HepG2 (cell line): Measurements from ENCODE around the gene CAMTA1. TPM values are rescaled to one million over a fixed set of nuclear protein-coding genes. Genes with fewer than 3 reads are reported as not detected.

ENCODE experiments used
- ATAC-seq: fragments of 200-7000 bp; cut with Tn5 transposase; 3 replicates; pipeline ENCODE4 v1.9.1; 2020; ENCODE audit warnings: mild to moderate bottlenecking, moderate library complexity
- BruUV-seq: library from RNA; stranded (reverse); fragments of 400-500 nt; replicated peaks from 2 replicates; lab custom pipeline; 2021; lab: Mats Ljungman, UMichigan
- CTCF ChIA-PET: fragments of 300-600 bp; formaldehyde crosslinking; extraction: SDS; loops from one replicate; lab custom pipeline; 2021; ENCODE audit warnings: low total read pairs, inconsistent platforms, low intra/inter-chr PET ratio; lab: Yijun Ruan, JAX
- POLR2A ChIA-PET: fragments of 350-600 bp; sonication (Branson Sonifier 250); formaldehyde crosslinking; loops from one replicate; lab custom pipeline; 2020; ENCODE audit warnings: antibody characterized with exemption, inconsistent platforms; lab: Yijun Ruan, JAX
- DNase-seq: peaks from one replicate; pipeline ENCODE4 v3.0.0-alpha.2; 2015; ENCODE audit warnings: low spot score
- FAIRE-seq: peaks from 3 replicates; lab custom pipeline; 2011; peaks lifted over from hg19 to GRCh38; lab: Jason Lieb, UNC
- H2AFZ ChIP-seq: one replicate; pipeline ENCODE4 v1.6.1; 2011; ENCODE audit warnings: low read length, inconsistent platforms
- H3K27ac ChIP-seq: fragments of 300-600 bp; 3 replicates; pipeline ENCODE4 v1.8.0; 2011; ENCODE audit warnings: mixed run types, mild to moderate bottlenecking, mixed read lengths, low read length, inconsistent platforms; ENCODE audit not compliant: insufficient read depth; ENCODE audit errors: extremely low read length
- H3K27me3 ChIP-seq, 2 experiments: fragments of 200-600 bp in 1 of 2; 2 replicates in 1 of 2; 3 replicates in 1 of 2; pipeline versions ENCODE4 v1.6.0 to v1.8.0; 2011; ENCODE audit warnings: low read length in 2 of 2, mild to moderate bottlenecking in 2 of 2, moderate library complexity in 2 of 2, inconsistent platforms in 1 of 2; ENCODE audit not compliant: insufficient read depth in 2 of 2, control insufficient read depth in 1 of 2
- H3K36me3 ChIP-seq, 2 experiments: fragments of 200-600 bp in 1 of 2; replicated peaks in 1 of 2; 2 replicates in 1 of 2; 3 replicates in 1 of 2; pipeline versions ENCODE4 v1.5.1 to v1.8.0; 2011; ENCODE audit warnings: low read length in 2 of 2, inconsistent platforms in 1 of 2; ENCODE audit not compliant: insufficient read depth in 2 of 2, control insufficient read depth in 1 of 2
- H3K4me1 ChIP-seq: 2 replicates; pipeline ENCODE4 v1.5.1; 2012; ENCODE audit warnings: low read length, inconsistent platforms; ENCODE audit not compliant: insufficient read depth
- H3K4me2 ChIP-seq: 2 replicates; pipeline ENCODE4 v1.6.0; 2011; ENCODE audit warnings: low read depth, low read length, inconsistent platforms
- H3K4me3 ChIP-seq, 3 experiments: fragments of 200-600 bp in 1 of 3; sonication (generic), shearing (Covaris generic) in 1 of 3; replicated peaks in 1 of 3; 2 replicates each; pipeline ENCODE4 v1.5.1; 2011 to 2016; ENCODE audit warnings: low read length in 3 of 3, inconsistent platforms in 2 of 3, low read depth in 2 of 3, mild to moderate bottlenecking in 2 of 3, control low read depth in 1 of 3, mixed read lengths in 1 of 3; ENCODE audit not compliant: insufficient read depth in 1 of 3
- H3K79me2 ChIP-seq: one replicate; pipeline ENCODE4 v1.6.1; 2011; ENCODE audit warnings: low read length, inconsistent platforms; ENCODE audit not compliant: insufficient read depth
- H3K9ac ChIP-seq: 2 replicates; pipeline ENCODE4 v1.6.0; 2011; ENCODE audit warnings: mild to moderate bottlenecking, low read depth, low read length, inconsistent platforms; ENCODE audit not compliant: insufficient read depth
- H3K9me3 ChIP-seq: 2 replicates; pipeline ENCODE4 v1.5.1; 2012; ENCODE audit warnings: mild to moderate bottlenecking, low read length
- H4K20me1 ChIP-seq: 2 replicates; pipeline ENCODE4 v1.6.0; 2011; ENCODE audit warnings: inconsistent platforms, mild to moderate bottlenecking, low read length, moderate library complexity; ENCODE audit not compliant: insufficient read depth
- MAX ChIP-seq: IDR thresholded peaks from 2 replicates; pipeline ENCODE4 v1.6.1; 2012; ENCODE audit warnings: inconsistent platforms
- MIER3 ChIP-seq: IDR thresholded peaks from 2 replicates; pipeline ENCODE4 v1.6.1; 2016; ENCODE audit warnings: missing compliant biosample characterization, borderline replicate concordance
- RNF2 ChIP-seq: fragments of 450-650 bp; conservative IDR thresholded peaks from 2 replicates; pipeline ENCODE4 v1.6.1; 2016; ENCODE audit warnings: low read depth
- SALL1 ChIP-seq: sonication (generic); formaldehyde crosslinking; IDR thresholded peaks from 2 replicates; pipeline ENCODE4 v1.8.0; 2022; ENCODE audit warnings: mild to moderate bottlenecking, missing genetic modification reagents
- THAP7 ChIP-seq: sonication (generic); formaldehyde crosslinking; IDR thresholded peaks from 2 replicates; pipeline ENCODE4 v1.8.1; 2023; ENCODE audit warnings: mild to moderate bottlenecking, missing genetic modification reagents
- ZBTB26 ChIP-seq: IDR thresholded peaks from 2 replicates; pipeline ENCODE4 v1.6.1; 2016; ENCODE audit warnings: missing compliant biosample characterization, missing genetic modification reagents, borderline replicate concordance
- ZNF160 ChIP-seq: sonication (generic); formaldehyde crosslinking; IDR thresholded peaks from 2 replicates; pipeline ENCODE4 v1.8.0; 2022; ENCODE audit warnings: mild to moderate bottlenecking, inconsistent platforms, missing genetic modification reagents
- ZNF510 ChIP-seq: sonication (generic); formaldehyde crosslinking; IDR thresholded peaks from 2 replicates; pipeline ENCODE4 v1.4.0; 2020; ENCODE audit warnings: low read depth, mild to moderate bottlenecking, missing genetic modification reagents
- ZZZ3 ChIP-seq: sonication (generic); formaldehyde crosslinking; IDR thresholded peaks from 2 replicates; pipeline ENCODE4 v1.4.0; 2020; ENCODE audit warnings: missing genetic modification reagents, mild to moderate bottlenecking, borderline replicate concordance
- WGBS: methylation state at CpG from one replicate; pipeline ENCODE4 v1.1.6; 2017; ENCODE audit warnings: low lambda C conversion rate; 5-methylcytosine and 5-hydroxymethylcytosine counted together
- in situ Hi-C: cut with HindIII; loops from 2 replicates; pipeline ENCODE4 v1.10.0; 2017; ENCODE audit warnings: low pct_unique_long_range_greater_than_20kb; ENCODE audit not compliant: extremely low pct_ligation_motif_present
- intact Hi-C: fragments of 100-400 bp; cut with micrococcal nuclease; formaldehyde crosslinking; loops from one replicate; pipeline ENCODE4 v1.10.0; 2022; ENCODE audit not compliant: unreplicated experiment
- polyA plus RNA-seq, 8 experiments: library from polyadenylated mRNA; depleted of rRNA in 3 of 8; stranded (reverse) in 7 of 8; unstranded in 1 of 8; fragments of >200 nt; fragmentation: Illumina TruSeq in 4 of 8; extraction: Trizol in 4 of 8; gene quantifications; 2 replicates each; pipeline versions ENCODE4 v1.2.1 to v1.2.3, GENCODE V29; 2011 to 2016; ENCODE audit warnings: low read depth in 4 of 8, missing spikeins in 1 of 8, mixed read lengths in 1 of 8; ENCODE audit not compliant: insufficient read depth in 1 of 8
- total RNA-seq, 5 experiments: library from RNA; depleted of rRNA; stranded (reverse); fragments of >200 nt; fragmentation: Illumina TruSeq; extraction: Trizol; gene quantifications; 2 replicates each; pipeline ENCODE4 v1.2.3, GENCODE V29; 2016; ENCODE audit warnings: low read depth in 1 of 5

Gene CAMTA1
- total and polyA plus RNA-seq, 2 of the 13 experiments (the other 11 are each of a cell fraction or from before 2014, with no cell fraction given), result 25.0 to 36.4 TPM

- Histone ChIP-seq H3K9ac (no peak overlapping the region), H3K27ac (no peak overlapping the region), H2AFZ (no peak overlapping the region), H4K20me1 (no peaks in the 10 kb centered on the region), H3K36me3 (no peaks in the 10 kb centered on the region), H3K4me3 (no peak overlapping the region), H3K4me1 (no peaks in the 10 kb centered on the region), H3K27me3 (peaks cover 2 to 21% of the 10 kb centered on the region in 2 experiments; a peak in 3 of 5 replicates), H3K79me2 (no peaks in the 10 kb centered on the region), H3K9me3 (no peaks in the 10 kb centered on the region), H3K4me2 (no peak overlapping the region)
- 16% methylated on average over 10 of the region's 10 CpGs for WGBS
- TF ChIP-seq RNF2 (no peak), ZBTB26 (CRISPR knock-in tag) (no peak), SALL1 (CRISPR knock-in tag) (no peak), ZNF510 (CRISPR knock-in tag) (no peak), ZZZ3 (no peak), MAX (no peak), THAP7 (CRISPR knock-in tag) (no peak), MIER3 (CRISPR knock-in tag) (no peak), ZNF160 (CRISPR knock-in tag) (no peak)
- DNase-seq (no peak), ATAC-seq (no peak), FAIRE-seq (no peak)
- intact Hi-C loops (no loop called here), in situ Hi-C loops (no loop called here)
- no TSS peak for BruUV-seq
- ChIA-PET POLR2A (no interaction called here), CTCF (no interaction called here)
Observed at GRCh38 chr1:7482772-7483495, 697.7 kb downstream of the CAMTA1 start.
